Measurements from ENCODE around the gene STIM2. TPM values are rescaled to one million over a fixed set of nuclear protein-coding genes. Genes with fewer than 3 reads are reported as not detected.

The STIM2 gene
- total and polyA plus RNA-seq, 9 of the 15 experiments (the other 6 are each of a cell fraction or from before 2014, with no cell fraction given) = 7.2 to 26.8 (median 15.4) TPM

DNA sequence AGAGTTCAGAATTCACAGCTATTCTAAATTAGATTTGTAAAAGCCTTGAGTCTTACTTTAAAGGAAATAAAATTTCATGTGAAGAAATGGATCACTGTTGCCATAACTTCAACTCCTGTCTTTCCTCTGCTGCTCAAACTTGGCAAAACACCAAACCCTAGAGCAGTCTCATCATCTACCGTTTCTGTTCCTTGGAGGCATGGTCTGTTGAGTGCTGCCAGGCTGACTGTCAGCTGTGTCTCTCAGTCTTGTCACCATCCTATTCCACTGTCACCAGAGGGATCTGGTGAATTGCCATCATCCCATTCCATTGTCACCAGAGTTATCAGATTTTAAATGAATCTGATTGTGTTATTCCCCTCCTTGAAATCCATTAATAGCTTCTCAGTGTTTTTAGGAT is 55.6 kb downstream of the STIM2 start:
- DNase-seq (ENCODE audit: extremely low read depth in 1 of 4, low spot score in 3 of 4) (no peak), FAIRE-seq (peak; percentile 52), ATAC-seq (no peak)
- Histone ChIP-seq H3K4me1 (replicated peaks in 1 of 2; ENCODE audit: control insufficient read depth in 2 of 2, insufficient read depth in 2 of 2, low read length in 2 of 2) (peaks cover 0 to 5% of the 10 kb centered on the region in 2 experiments; a peak in 2 of 5 replicates), H3K9ac (ENCODE audit: insufficient read depth in 1 of 2, low read depth in 2 of 2, low read length in 2 of 2) (no peak overlapping the region), H3K9me3 (replicated peaks; ENCODE audit: control insufficient read depth, insufficient read depth, low read depth, low read length) (no peaks in the 10 kb centered on the region), H3K27me3 (ENCODE audit: control insufficient read depth in 2 of 2, insufficient read depth in 2 of 2, low read length in 2 of 2) (no peaks in the 10 kb centered on the region), H3K4me3 (no peak overlapping the region), H2AFZ (ENCODE audit: low read depth, low read length) (no peak overlapping the region), H3K4me2 (ENCODE audit: insufficient read depth, low read length) (no peak overlapping the region), H3K9me1 (ENCODE audit: control insufficient read depth, insufficient read depth, low read length) (no peaks in the 10 kb centered on the region), H4K20me1 (replicated peaks; ENCODE audit: control insufficient read depth, insufficient read depth, low read length) (no peaks in the 10 kb centered on the region), H3K79me2 (ENCODE audit: control insufficient read depth, insufficient read depth, low read length) (no peaks in the 10 kb centered on the region), H3K36me3 (ENCODE audit: control insufficient read depth, insufficient read depth, low read length) (peaks cover 10% of the 10 kb centered on the region; the same call in 1 of the 3 replicates), H3K27ac (ENCODE audit: extremely low read depth, low read depth, low read length) (no peak overlapping the region)
- BruUV-seq (replicated peaks) = no TSS peak
- TF ChIP-seq, protein P1, sequence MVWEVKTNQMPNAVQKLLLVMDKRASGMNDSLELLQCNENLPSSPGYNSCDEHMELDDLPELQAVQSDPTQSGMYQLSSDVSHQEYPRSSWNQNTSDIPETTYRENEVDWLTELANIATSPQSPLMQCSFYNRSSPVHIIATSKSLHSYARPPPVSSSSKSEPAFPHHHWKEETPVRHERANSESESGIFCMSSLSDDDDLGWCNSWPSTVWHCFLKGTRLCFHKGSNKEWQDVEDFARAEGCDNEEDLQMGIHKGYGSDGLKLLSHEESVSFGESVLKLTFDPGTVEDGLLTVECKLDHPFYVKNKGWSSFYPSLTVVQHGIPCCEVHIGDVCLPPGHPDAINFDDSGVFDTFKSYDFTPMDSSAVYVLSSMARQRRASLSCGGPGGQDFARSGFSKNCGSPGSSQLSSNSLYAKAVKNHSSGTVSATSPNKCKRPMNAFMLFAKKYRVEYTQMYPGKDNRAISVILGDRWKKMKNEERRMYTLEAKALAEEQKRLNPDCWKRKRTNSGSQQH (CRISPR knock-in tag; IDR thresholded peaks at IDR 0.05) = no peak
- no peak for TF ChIP-seq ARID1B (IDR thresholded peaks at IDR 0.05)
- no peak for TF ChIP-seq CBFB (CRISPR knock-in tag; IDR thresholded peaks at IDR 0.05)
- no peak for TF ChIP-seq STAT5B (CRISPR knock-in tag; IDR thresholded peaks at IDR 0.05)
- TF ChIP-seq, protein P2, sequence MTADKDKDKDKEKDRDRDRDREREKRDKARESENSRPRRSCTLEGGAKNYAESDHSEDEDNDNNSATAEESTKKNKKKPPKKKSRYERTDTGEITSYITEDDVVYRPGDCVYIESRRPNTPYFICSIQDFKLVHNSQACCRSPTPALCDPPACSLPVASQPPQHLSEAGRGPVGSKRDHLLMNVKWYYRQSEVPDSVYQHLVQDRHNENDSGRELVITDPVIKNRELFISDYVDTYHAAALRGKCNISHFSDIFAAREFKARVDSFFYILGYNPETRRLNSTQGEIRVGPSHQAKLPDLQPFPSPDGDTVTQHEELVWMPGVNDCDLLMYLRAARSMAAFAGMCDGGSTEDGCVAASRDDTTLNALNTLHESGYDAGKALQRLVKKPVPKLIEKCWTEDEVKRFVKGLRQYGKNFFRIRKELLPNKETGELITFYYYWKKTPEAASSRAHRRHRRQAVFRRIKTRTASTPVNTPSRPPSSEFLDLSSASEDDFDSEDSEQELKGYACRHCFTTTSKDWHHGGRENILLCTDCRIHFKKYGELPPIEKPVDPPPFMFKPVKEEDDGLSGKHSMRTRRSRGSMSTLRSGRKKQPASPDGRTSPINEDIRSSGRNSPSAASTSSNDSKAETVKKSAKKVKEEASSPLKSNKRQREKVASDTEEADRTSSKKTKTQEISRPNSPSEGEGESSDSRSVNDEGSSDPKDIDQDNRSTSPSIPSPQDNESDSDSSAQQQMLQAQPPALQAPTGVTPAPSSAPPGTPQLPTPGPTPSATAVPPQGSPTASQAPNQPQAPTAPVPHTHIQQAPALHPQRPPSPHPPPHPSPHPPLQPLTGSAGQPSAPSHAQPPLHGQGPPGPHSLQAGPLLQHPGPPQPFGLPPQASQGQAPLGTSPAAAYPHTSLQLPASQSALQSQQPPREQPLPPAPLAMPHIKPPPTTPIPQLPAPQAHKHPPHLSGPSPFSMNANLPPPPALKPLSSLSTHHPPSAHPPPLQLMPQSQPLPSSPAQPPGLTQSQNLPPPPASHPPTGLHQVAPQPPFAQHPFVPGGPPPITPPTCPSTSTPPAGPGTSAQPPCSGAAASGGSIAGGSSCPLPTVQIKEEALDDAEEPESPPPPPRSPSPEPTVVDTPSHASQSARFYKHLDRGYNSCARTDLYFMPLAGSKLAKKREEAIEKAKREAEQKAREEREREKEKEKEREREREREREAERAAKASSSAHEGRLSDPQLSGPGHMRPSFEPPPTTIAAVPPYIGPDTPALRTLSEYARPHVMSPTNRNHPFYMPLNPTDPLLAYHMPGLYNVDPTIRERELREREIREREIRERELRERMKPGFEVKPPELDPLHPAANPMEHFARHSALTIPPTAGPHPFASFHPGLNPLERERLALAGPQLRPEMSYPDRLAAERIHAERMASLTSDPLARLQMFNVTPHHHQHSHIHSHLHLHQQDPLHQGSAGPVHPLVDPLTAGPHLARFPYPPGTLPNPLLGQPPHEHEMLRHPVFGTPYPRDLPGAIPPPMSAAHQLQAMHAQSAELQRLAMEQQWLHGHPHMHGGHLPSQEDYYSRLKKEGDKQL (CRISPR knock-in tag; IDR thresholded peaks at IDR 0.05; ENCODE audit: borderline replicate concordance) = no peak
- no peak for TF ChIP-seq ZFPM2 (CRISPR knock-in tag; IDR thresholded peaks at IDR 0.05)
- no peak for TF ChIP-seq EGR1 (conservative IDR thresholded peaks at IDR 0.05)
- TF ChIP-seq ESRRA (IDR thresholded peaks at IDR 0.05; ENCODE audit: borderline replicate concordance, low read depth) = no peak
- TF ChIP-seq RB1 (IDR thresholded peaks at IDR 0.05; ENCODE audit: low read depth) = no peak
- TF ChIP-seq POLR2A (conservative IDR thresholded peaks at IDR 0.05) = no peak
- TF ChIP-seq TCF7L2 (IDR thresholded peaks at IDR 0.05; ENCODE audit: low read depth, low read length) = no peak
- no peak for TF ChIP-seq PRMT5 (CRISPR knock-in tag; IDR thresholded peaks at IDR 0.05)
- TF ChIP-seq PHTF2 (CRISPR knock-in tag; IDR thresholded peaks at IDR 0.05) = no peak
- TF ChIP-seq RBM34 (IDR thresholded peaks at IDR 0.05; ENCODE audit: borderline replicate concordance, insufficient read depth, low read length) = no peak
- no peak for TF ChIP-seq RCOR1 (IDR thresholded peaks at IDR 0.05; ENCODE audit: borderline replicate concordance in 1 of 2, low read depth in 2 of 2, low read length in 2 of 2)
- TF ChIP-seq BRD9 (IDR thresholded peaks at IDR 0.05; ENCODE audit: low read depth, partially characterized antibody) = no peak
- TF ChIP-seq ZNF764 (CRISPR knock-in tag; IDR thresholded peaks at IDR 0.05; ENCODE audit: low read depth) = no peak
- TF ChIP-seq THRAP3 (IDR thresholded peaks at IDR 0.05; ENCODE audit: borderline replicate concordance) = no peak
- no peak for TF ChIP-seq CC2D1A (IDR thresholded peaks at IDR 0.05)
- 0% methylated on average over 1 of the region's 1 CpG for WGBS (ENCODE audit: insufficient coverage, low coverage, missing lambda C conversion rate)
- in situ Hi-C loops (cut with MboI) = no loop called here
- ChIA-PET POLR2A (no interaction called here), CTCF (ENCODE audit: low intra/inter-chr PET ratio) (no interaction called here)
- intact Hi-C loops (cut with micrococcal nuclease) = no loop called here

Measured in K562 (cell line).